ENCODE results near the gene FOSL2.

FOSL2 gene

DNA sequence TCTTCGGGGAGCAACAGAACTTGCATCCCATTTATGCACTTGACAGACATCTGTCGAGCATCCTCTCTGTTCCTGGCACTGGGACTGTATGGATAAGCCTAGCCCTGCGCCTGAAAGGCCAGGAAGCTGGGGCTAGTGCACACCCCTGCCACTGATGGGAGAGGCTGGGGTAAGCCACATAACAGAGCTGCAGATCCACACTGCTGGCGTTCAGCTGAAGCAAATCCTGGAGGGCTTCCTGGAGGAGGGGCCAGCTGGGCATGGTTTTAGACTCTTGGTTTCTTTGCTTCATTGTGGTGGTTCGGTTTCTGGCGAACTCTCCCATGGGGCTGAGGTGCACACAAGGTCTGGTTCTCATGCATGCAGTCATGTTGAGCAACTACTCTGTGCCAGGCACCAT lies 45.5 kb upstream of the FOSL2 start:
- H3K4me3 ChIP-seq (replicated peaks; ENCODE audit: low read depth, low read length) = no peak overlapping the region
- DNase-seq (ENCODE audit: extremely low read depth, low read depth) = no peak

DNA sequence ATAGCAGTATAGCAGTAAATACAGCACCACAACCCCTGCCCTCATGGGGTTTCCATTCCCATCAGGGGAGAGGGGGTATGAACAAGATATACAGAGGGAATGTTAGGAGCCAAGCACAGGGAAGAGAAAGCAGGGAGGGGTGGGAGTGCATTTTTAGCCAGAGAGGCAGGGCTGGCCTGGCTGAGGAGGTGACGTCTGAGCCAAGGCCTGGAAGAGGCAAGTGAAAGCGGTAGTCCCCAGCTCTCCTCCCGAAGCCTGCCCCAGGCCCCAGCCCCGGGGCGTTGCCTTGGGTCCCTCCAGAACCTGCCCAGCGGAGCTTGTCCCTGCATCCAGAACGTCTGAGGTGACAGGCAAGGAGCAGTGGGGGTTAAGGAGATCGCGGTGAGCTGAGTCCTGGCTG lies 45.1 kb upstream of the FOSL2 start:
- no peak overlapping the region for H3K4me3 ChIP-seq (replicated peaks; ENCODE audit: low read depth, low read length)
- TF ChIP-seq, protein P1, sequence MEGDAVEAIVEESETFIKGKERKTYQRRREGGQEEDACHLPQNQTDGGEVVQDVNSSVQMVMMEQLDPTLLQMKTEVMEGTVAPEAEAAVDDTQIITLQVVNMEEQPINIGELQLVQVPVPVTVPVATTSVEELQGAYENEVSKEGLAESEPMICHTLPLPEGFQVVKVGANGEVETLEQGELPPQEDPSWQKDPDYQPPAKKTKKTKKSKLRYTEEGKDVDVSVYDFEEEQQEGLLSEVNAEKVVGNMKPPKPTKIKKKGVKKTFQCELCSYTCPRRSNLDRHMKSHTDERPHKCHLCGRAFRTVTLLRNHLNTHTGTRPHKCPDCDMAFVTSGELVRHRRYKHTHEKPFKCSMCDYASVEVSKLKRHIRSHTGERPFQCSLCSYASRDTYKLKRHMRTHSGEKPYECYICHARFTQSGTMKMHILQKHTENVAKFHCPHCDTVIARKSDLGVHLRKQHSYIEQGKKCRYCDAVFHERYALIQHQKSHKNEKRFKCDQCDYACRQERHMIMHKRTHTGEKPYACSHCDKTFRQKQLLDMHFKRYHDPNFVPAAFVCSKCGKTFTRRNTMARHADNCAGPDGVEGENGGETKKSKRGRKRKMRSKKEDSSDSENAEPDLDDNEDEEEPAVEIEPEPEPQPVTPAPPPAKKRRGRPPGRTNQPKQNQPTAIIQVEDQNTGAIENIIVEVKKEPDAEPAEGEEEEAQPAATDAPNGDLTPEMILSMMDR (IDR thresholded peaks at IDR 0.05; ENCODE audit: low read depth, low read length, missing control alignments) = no peak
- no peak for DNase-seq (ENCODE audit: extremely low read depth, low read depth)

More for the DNA sequence above, 45.5 kb upstream of the FOSL2 start:
- TF ChIP-seq, protein P1 (IDR thresholded peaks at IDR 0.05; ENCODE audit: low read depth, low read length, missing control alignments) = no peak

GRCh38 chr2:28348149-28348567 lies 44.5 kb upstream of the FOSL2 start:
- no peak overlapping the region for H3K4me3 ChIP-seq (replicated peaks; ENCODE audit: low read depth, low read length)
- no peak for DNase-seq (ENCODE audit: extremely low read depth, low read depth)
- TF ChIP-seq, protein P1 (IDR thresholded peaks at IDR 0.05; ENCODE audit: low read depth, low read length, missing control alignments) = no peak

- DNase-seq (ENCODE audit: extremely low read depth, low read depth) = no peak
- H3K4me3 ChIP-seq (replicated peaks; ENCODE audit: low read depth, low read length) = no peak overlapping the region
- TF ChIP-seq, protein P1 (IDR thresholded peaks at IDR 0.05; ENCODE audit: low read depth, low read length, missing control alignments) = no peak
Measured at GRCh38 chr2:28348921-28349320, 43.7 kb upstream of the FOSL2 start.

DNA sequence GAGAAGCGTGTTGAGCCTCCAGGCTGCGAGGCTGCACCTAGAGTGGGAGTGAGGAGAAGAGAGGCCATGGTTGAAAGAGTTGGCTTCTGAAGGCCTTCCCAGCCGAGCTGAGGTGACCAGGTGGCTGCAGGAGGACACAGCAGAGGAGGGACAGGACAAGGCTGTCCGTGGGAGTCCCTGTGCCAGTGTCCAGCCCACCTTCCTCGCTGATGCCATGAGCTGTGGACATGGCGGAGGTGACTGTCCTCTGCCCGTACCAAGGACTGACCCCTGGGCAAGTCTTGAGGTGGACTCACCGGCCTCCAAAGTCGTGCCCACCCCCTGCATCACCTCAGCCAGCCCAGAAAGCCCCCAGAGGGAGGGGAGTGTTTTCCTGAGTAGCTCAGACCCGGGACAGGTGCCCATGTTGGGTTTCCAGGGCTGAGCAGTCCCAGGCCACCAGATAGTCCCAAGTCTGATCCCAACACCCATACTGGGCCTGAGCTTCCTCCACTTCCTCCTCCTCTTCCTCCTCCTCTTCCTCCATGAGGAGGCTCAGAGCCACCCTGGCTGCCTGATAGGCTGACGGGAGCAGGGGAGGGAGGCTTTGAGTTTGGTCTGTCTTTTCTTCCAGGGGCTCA lies 43.0 kb upstream of the FOSL2 start:
- no peak overlapping the region for H3K4me3 ChIP-seq (replicated peaks; ENCODE audit: low read depth, low read length)
- TF ChIP-seq, protein P1 (IDR thresholded peaks at IDR 0.05; ENCODE audit: low read depth, low read length, missing control alignments) = no peak
- DNase-seq (ENCODE audit: extremely low read depth, low read depth) = no peak

GRCh38 chr2:28350196-28350595 lies 42.5 kb upstream of the FOSL2 start:
- no peak overlapping the region for H3K4me3 ChIP-seq (replicated peaks; ENCODE audit: low read depth, low read length)
- DNase-seq (ENCODE audit: extremely low read depth, low read depth) = no peak
- TF ChIP-seq, protein P1 (IDR thresholded peaks at IDR 0.05; ENCODE audit: low read depth, low read length, missing control alignments) = no peak

GRCh38 chr2:28350791-28351285 lies 41.8 kb upstream of the FOSL2 start:
- no peak for DNase-seq (ENCODE audit: extremely low read depth, low read depth)
- no peak overlapping the region for H3K4me3 ChIP-seq (replicated peaks; ENCODE audit: low read depth, low read length)
- TF ChIP-seq, protein P1 (IDR thresholded peaks at IDR 0.05; ENCODE audit: low read depth, low read length, missing control alignments) = no peak
